ENCODE measurements around the gene HNRNPC. TPM values are rescaled to one million over a fixed set of nuclear protein-coding genes. Genes with fewer than 3 reads are reported as not detected.

The HNRNPC gene
- polyA plus RNA-seq, 2 of the 4 experiments (the other 2 are of a cell fraction) = 1,057 to 1,069 TPM

GRCh38 chr14:21317398-21317797, 48.2 kb upstream of the HNRNPC start:
- H3K4me3 ChIP-seq = no peak overlapping the region
- TF ChIP-seq USF2 (IDR thresholded peaks at IDR 0.05) (no peak), EHF (CRISPR knock-in tag; IDR thresholded peaks at IDR 0.05) (no peak), KDM1A (IDR thresholded peaks at IDR 0.05; ENCODE audit: low read depth) (no peak), PHF8 (IDR thresholded peaks at IDR 0.05; ENCODE audit: borderline replicate concordance, low read depth) (no peak), FOXS1 (CRISPR knock-in tag; IDR thresholded peaks at IDR 0.05) (no peak), CHD2 (IDR thresholded peaks at IDR 0.05; ENCODE audit: low read length, partially characterized antibody) (no peak), POLR2A (IDR thresholded peaks at IDR 0.05; ENCODE audit: low read length) (no peak), HES2 (IDR thresholded peaks at IDR 0.05) (no peak), RNF2 (IDR thresholded peaks at IDR 0.05; ENCODE audit: borderline replicate concordance, low read depth) (no peak), ZC3H11A (IDR thresholded peaks at IDR 0.05) (no peak), RARB (CRISPR knock-in tag; IDR thresholded peaks at IDR 0.05) (no peak), PBX3 (IDR thresholded peaks at IDR 0.05) (no peak), KDM5A (IDR thresholded peaks at IDR 0.05) (no peak), FOSL2 (IDR thresholded peaks at IDR 0.05) (no peak), FOSL2 (CRISPR knock-in tag; IDR thresholded peaks at IDR 0.05) (no peak), GATA3 (IDR thresholded peaks at IDR 0.05; ENCODE audit: borderline replicate concordance) (no peak)
- ChIA-PET POLR2A (no interaction called here), CTCF (no interaction called here)
- no peak overlapping the region for H3K27ac ChIP-seq
- DNase-seq (ENCODE audit: low read depth in 1 of 2, low spot score in 1 of 2) = no peak
- no peak; a peak in 1 of 6 replicates for ATAC-seq
- no peak overlapping the region for H3K4me2 ChIP-seq
- FAIRE-seq = no peak
- H3K9me3 ChIP-seq = no peaks in the 10 kb centered on the region
- WGBS (ENCODE audit: missing lambda C conversion rate) = 58% methylated on average over 3 of the region's 3 CpGs
- H3K4me1 ChIP-seq = peaks cover 4% of the 10 kb centered on the region; the same call in 2 of the 3 replicates

- no peak for FAIRE-seq
- TF ChIP-seq CTCF (IDR thresholded peaks at IDR 0.05) (no peak), HDAC2 (IDR thresholded peaks at IDR 0.05) (no peak), HES2 (IDR thresholded peaks at IDR 0.05) (no peak), RFX5 (IDR thresholded peaks at IDR 0.05) (no peak), RAD21 (conservative IDR thresholded peaks at IDR 0.05 in 1 of 2, IDR thresholded peaks at IDR 0.05 in 1 of 2) (no peak), ZFP36 (IDR thresholded peaks at IDR 0.05; ENCODE audit: borderline replicate concordance, partially characterized antibody) (no peak), SMC3 (IDR thresholded peaks at IDR 0.05) (no peak), EHMT2 (IDR thresholded peaks at IDR 0.05; ENCODE audit: low read depth) (no peak), RNF2 (IDR thresholded peaks at IDR 0.05; ENCODE audit: borderline replicate concordance, low read depth) (no peak), FOXS1 (CRISPR knock-in tag; IDR thresholded peaks at IDR 0.05) (no peak), HOXA7 (CRISPR knock-in tag; IDR thresholded peaks at IDR 0.05) (no peak)
- DNase-seq (ENCODE audit: low read depth in 1 of 2, low spot score in 1 of 2) = no peak
- CTCF ChIA-PET = no interaction called here
- no peak for ATAC-seq
- POLR2A ChIA-PET = no interaction called here
- Histone ChIP-seq H3K4me3 (no peak overlapping the region), H3K9me3 (no peaks in the 10 kb centered on the region), H3K27ac (no peak overlapping the region), H3K4me1 (peaks cover 7% of the 10 kb centered on the region), H3K4me2 (no peak overlapping the region)
- WGBS (ENCODE audit: missing lambda C conversion rate) = 76% methylated on average over 12 of the region's 12 CpGs
Measured at GRCh38 chr14:21313512-21313911, 44.3 kb upstream of the HNRNPC start.
